Liver (tissue), 3 donors: ENCODE data around the gene CTXN2.

Source experiments
- ATF3 ChIP-seq: IDR thresholded peaks from 2 replicates; pipeline ENCODE4 v1.6.1; 2016; ENCODE audit warnings: antibody characterized with exemption
- EGR1 ChIP-seq, 2 donors: IDR thresholded peaks; 2 replicates each; pipeline ENCODE4 v1.6.1; 2016 to 2018; ENCODE audit warnings: antibody characterized with exemption in 2 of 2, low read depth in 2 of 2
- JUND ChIP-seq, 2 donors: IDR thresholded peaks; 2 replicates each; pipeline ENCODE4 v1.6.1; 2016; ENCODE audit warnings: antibody characterized with exemption in 2 of 2
- RXRA ChIP-seq, 2 donors: IDR thresholded peaks; 2 replicates each; pipeline ENCODE4 v1.6.1; 2017 to 2018; ENCODE audit warnings: antibody characterized with exemption in 2 of 2, mild to moderate bottlenecking in 1 of 2
- SP1 ChIP-seq: IDR thresholded peaks from 2 replicates; pipeline ENCODE4 v1.6.1; 2018; ENCODE audit warnings: antibody characterized with exemption, mild to moderate bottlenecking
- TAF1 ChIP-seq: conservative IDR thresholded peaks from 2 replicates; pipeline ENCODE4 v1.6.1; 2016; ENCODE audit warnings: antibody characterized with exemption, mild to moderate bottlenecking
- TF ChIP-seq, protein P1 (sequence below): fragments of 150-350 bp; IDR thresholded peaks from 2 replicates; pipeline ENCODE4 v1.5.1; 2017; ENCODE audit warnings: improper control_type of control experiment, low read depth, low read length; ENCODE audit not compliant: missing input control
- TF ChIP-seq, protein P2 (sequence below): IDR thresholded peaks from 2 replicates; pipeline ENCODE4 v1.6.1; 2016; ENCODE audit warnings: antibody characterized with exemption
- TF ChIP-seq, protein P3 (sequence below): IDR thresholded peaks from 2 replicates; pipeline ENCODE4 v1.6.1; 2016; ENCODE audit warnings: antibody characterized with exemption, mild to moderate bottlenecking
- donor health status: healthy.
- donor health status: healthy.

- TF ChIP-seq, protein P1, sequence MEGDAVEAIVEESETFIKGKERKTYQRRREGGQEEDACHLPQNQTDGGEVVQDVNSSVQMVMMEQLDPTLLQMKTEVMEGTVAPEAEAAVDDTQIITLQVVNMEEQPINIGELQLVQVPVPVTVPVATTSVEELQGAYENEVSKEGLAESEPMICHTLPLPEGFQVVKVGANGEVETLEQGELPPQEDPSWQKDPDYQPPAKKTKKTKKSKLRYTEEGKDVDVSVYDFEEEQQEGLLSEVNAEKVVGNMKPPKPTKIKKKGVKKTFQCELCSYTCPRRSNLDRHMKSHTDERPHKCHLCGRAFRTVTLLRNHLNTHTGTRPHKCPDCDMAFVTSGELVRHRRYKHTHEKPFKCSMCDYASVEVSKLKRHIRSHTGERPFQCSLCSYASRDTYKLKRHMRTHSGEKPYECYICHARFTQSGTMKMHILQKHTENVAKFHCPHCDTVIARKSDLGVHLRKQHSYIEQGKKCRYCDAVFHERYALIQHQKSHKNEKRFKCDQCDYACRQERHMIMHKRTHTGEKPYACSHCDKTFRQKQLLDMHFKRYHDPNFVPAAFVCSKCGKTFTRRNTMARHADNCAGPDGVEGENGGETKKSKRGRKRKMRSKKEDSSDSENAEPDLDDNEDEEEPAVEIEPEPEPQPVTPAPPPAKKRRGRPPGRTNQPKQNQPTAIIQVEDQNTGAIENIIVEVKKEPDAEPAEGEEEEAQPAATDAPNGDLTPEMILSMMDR, result no peak
- TF ChIP-seq, protein P2, sequence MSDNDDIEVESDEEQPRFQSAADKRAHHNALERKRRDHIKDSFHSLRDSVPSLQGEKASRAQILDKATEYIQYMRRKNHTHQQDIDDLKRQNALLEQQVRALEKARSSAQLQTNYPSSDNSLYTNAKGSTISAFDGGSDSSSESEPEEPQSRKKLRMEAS, result no peak
- TF ChIP-seq TAF1, result no peak
- no peak for TF ChIP-seq SP1
- TF ChIP-seq EGR1 (IDR thresholded peaks at IDR 0.05; ENCODE audit: low read depth in 2 of 2), result no peak
- TF ChIP-seq, protein P3, sequence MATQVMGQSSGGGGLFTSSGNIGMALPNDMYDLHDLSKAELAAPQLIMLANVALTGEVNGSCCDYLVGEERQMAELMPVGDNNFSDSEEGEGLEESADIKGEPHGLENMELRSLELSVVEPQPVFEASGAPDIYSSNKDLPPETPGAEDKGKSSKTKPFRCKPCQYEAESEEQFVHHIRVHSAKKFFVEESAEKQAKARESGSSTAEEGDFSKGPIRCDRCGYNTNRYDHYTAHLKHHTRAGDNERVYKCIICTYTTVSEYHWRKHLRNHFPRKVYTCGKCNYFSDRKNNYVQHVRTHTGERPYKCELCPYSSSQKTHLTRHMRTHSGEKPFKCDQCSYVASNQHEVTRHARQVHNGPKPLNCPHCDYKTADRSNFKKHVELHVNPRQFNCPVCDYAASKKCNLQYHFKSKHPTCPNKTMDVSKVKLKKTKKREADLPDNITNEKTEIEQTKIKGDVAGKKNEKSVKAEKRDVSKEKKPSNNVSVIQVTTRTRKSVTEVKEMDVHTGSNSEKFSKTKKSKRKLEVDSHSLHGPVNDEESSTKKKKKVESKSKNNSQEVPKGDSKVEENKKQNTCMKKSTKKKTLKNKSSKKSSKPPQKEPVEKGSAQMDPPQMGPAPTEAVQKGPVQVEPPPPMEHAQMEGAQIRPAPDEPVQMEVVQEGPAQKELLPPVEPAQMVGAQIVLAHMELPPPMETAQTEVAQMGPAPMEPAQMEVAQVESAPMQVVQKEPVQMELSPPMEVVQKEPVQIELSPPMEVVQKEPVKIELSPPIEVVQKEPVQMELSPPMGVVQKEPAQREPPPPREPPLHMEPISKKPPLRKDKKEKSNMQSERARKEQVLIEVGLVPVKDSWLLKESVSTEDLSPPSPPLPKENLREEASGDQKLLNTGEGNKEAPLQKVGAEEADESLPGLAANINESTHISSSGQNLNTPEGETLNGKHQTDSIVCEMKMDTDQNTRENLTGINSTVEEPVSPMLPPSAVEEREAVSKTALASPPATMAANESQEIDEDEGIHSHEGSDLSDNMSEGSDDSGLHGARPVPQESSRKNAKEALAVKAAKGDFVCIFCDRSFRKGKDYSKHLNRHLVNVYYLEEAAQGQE, result no peak
- no peak for TF ChIP-seq ATF3
- TF ChIP-seq RXRA (IDR thresholded peaks at IDR 0.05), result no peak
- no peak for TF ChIP-seq JUND (IDR thresholded peaks at IDR 0.05)
These were observed 46.6 kb upstream of the CTXN2 start for GRCh38 chr15:48144889-48145288.
